ENCODE results near the gene DYNLT5. TPM values are rescaled to one million over a fixed set of nuclear protein-coding genes. Genes with fewer than 3 reads are reported as not detected.
"Not testable (repeated sequence)": the region's sequence is repeated elsewhere in the genome, so short reads cannot be mapped to it uniquely, and the experiment has no call there.

DYNLT5 gene
- total RNA-seq, 4 donors from 2014 or later, result 1.2 to 3.1 (median 1.7) TPM

DNA sequence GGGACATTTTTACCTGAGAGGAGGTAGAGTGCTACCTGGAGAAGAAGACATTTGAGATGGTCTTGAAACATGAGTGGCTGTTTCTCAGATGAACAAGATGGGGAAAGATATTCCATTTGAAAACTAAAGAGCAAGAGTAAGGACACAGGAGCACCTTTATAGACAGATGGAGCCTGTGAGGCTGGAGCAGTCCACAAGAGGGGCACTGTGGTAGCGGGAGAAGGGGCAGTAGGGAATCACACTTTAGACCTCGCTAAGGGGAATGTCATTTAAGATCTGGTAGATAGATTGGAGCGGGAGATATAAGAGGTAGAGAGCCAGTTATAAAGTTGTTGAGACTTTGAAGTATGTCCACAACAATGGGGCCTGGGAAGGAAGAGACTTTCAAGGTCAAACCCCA, 23.4 kb downstream of the DYNLT5 start:
- H3K36me3 ChIP-seq, result no peaks in the 10 kb centered on the region
- no peaks in the 10 kb centered on the region for H3K9me3 ChIP-seq
- intact Hi-C loops (cut with DNase I), result no loop called here
- no peaks in the 10 kb centered on the region for H3K4me1 ChIP-seq
- no peak for DNase-seq (ENCODE audit: extremely low spot score)
- H3K27ac ChIP-seq (replicated peaks in 1 of 4), result no peak overlapping the region
- WGBS, result 89% methylated on average over 3 of the region's 3 CpGs
- no peaks in the 10 kb centered on the region for H3K27me3 ChIP-seq
- TF ChIP-seq POLR2A (IDR thresholded peaks at IDR 0.05; ENCODE audit: low read depth) (no peak), EP300 (IDR thresholded peaks at IDR 0.05) (no peak), POLR2AphosphoS5 (IDR thresholded peaks at IDR 0.05) (no peak)
- TF ChIP-seq, protein P1, sequence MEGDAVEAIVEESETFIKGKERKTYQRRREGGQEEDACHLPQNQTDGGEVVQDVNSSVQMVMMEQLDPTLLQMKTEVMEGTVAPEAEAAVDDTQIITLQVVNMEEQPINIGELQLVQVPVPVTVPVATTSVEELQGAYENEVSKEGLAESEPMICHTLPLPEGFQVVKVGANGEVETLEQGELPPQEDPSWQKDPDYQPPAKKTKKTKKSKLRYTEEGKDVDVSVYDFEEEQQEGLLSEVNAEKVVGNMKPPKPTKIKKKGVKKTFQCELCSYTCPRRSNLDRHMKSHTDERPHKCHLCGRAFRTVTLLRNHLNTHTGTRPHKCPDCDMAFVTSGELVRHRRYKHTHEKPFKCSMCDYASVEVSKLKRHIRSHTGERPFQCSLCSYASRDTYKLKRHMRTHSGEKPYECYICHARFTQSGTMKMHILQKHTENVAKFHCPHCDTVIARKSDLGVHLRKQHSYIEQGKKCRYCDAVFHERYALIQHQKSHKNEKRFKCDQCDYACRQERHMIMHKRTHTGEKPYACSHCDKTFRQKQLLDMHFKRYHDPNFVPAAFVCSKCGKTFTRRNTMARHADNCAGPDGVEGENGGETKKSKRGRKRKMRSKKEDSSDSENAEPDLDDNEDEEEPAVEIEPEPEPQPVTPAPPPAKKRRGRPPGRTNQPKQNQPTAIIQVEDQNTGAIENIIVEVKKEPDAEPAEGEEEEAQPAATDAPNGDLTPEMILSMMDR (IDR thresholded peaks at IDR 0.05), result no peak
- no peak overlapping the region for H3K4me3 ChIP-seq

DNA sequence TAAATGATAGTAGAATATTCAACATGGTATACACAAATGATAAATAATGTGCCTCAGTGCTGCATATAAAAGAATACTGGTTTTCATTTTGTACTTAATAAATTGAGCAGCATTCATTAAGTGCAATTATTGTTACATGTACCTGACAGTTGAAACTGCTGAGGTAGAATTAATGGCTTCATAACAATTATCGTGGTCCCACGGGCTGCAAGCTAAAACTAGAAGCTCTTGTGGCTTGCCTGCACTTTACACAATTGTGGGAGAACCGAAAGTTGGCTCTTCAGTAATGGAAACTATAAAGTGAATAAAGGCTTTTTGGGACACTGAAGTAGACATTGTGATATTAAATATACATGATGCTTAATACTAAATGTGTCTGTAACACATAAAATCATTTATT, 25.6 kb downstream of the DYNLT5 start:
- intact Hi-C loops (cut with DNase I), result no loop called here
- 44% methylated on average over 3 of the region's 3 CpGs for WGBS

DNA sequence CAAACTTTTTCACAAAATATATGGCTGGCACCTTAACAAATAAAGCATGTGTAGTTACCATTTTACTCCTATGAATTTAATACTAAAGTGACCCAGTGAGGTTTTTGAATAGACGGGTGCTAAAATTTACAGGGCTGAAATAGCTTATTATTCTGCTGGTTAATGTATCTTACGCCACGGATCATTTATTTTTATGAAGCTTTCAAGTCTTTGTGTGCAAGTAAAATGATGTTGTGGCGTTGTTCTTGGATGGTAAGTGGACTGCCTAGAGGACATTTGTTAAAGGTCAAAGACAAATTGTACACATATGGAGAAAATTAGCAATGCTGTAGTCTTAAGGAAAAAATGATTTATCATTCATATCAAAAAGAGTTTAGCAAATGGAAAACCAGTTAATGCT, 26.0 kb downstream of the DYNLT5 start:
- no peaks in the 10 kb centered on the region for H3K36me3 ChIP-seq
- intact Hi-C loops (cut with DNase I), result no loop called here
- no peak for TF ChIP-seq POLR2AphosphoS5 (IDR thresholded peaks at IDR 0.05)
- TF ChIP-seq, protein P1 (IDR thresholded peaks at IDR 0.05), result no peak
- no peak for TF ChIP-seq POLR2A (IDR thresholded peaks at IDR 0.05; ENCODE audit: low read depth)
- TF ChIP-seq EP300 (IDR thresholded peaks at IDR 0.05), result no peak
- H3K9me3 ChIP-seq, result no peaks in the 10 kb centered on the region
- WGBS, result 52% methylated on average over 4 of the region's 4 CpGs
- H3K27me3 ChIP-seq, result no peaks in the 10 kb centered on the region
- no peak for DNase-seq (ENCODE audit: extremely low spot score)
- H3K27ac ChIP-seq (replicated peaks in 1 of 4), result no peak overlapping the region
- no peaks in the 10 kb centered on the region for H3K4me1 ChIP-seq
- H3K4me3 ChIP-seq, result no peak overlapping the region

More for the DNA sequence above, 25.6 kb downstream of the DYNLT5 start:
- no peak for DNase-seq (ENCODE audit: extremely low spot score)
- Histone ChIP-seq H3K9me3 (no peaks in the 10 kb centered on the region), H3K4me1 (no peaks in the 10 kb centered on the region), H3K27me3 (no peaks in the 10 kb centered on the region), H3K36me3 (no peaks in the 10 kb centered on the region), H3K27ac (replicated peaks in 1 of 4) (no peak overlapping the region), H3K4me3 (no peak overlapping the region)
- TF ChIP-seq POLR2A (IDR thresholded peaks at IDR 0.05; ENCODE audit: low read depth), result no peak

DNA sequence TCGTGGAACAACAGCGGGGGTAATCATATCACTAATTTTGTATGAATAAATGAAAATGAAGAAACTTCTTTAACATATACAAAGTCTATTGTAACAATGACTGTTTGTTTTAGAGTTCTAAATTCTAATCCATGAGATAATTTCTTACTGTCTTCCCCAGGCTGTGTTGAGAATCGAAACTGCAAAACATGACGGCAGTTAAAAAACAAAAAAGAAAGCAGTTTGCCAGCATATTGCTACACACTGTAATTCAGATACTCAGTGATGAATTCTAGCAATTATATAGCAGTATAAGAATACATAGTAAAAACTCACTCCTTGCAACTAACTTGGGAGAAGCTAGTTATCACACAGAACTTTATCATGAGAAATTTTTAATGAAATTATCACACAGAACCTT, 26.7 kb downstream of the DYNLT5 start:
- intact Hi-C loops (cut with DNase I), result no loop called here
- TF ChIP-seq, protein P1 (IDR thresholded peaks at IDR 0.05), result no peak
- TF ChIP-seq POLR2AphosphoS5 (IDR thresholded peaks at IDR 0.05) (no peak), EP300 (IDR thresholded peaks at IDR 0.05) (no peak)
- 81% methylated on average over 4 of the region's 4 CpGs for WGBS
- no peak for DNase-seq (ENCODE audit: extremely low spot score)
- H3K4me3 ChIP-seq, result peak overlapping the region in 1 of 4 donors; percentile 19
- no peaks in the 10 kb centered on the region for H3K4me1 ChIP-seq
- H3K36me3 ChIP-seq, result no peaks in the 10 kb centered on the region
- H3K27me3 ChIP-seq, result no peaks in the 10 kb centered on the region
- no peak overlapping the region for H3K27ac ChIP-seq (replicated peaks in 1 of 4)
- no peaks in the 10 kb centered on the region for H3K9me3 ChIP-seq

DNA sequence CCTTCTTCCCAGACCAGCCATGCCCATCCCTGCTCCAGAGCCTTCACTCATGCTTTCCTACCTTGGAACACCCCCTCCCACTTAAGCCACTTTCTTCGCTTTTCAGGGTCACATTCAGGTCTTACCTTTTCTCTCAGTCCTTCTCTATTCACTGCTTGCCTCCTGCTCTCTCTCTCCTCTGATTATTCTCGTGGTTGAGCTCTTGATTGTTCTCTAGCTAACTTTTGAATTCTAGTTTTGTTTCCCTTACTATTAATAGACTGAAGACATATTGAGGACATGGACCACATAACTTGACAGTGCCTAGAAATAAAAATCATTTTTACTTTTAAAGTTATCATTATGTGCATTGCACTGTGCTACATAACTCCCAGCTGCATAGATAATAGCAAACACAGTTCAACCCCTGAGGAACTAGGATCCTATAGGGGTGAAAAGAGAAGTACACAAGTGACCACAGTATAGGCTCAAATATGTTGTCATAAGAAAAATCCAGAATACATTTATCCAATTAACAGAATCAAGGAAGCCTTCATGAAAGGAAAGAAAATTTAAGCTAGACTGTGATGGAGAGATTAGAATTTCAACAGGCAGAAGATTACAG, 27.3 kb downstream of the DYNLT5 start:
- Histone ChIP-seq H3K27ac (replicated peaks in 1 of 4) (no peak overlapping the region), H3K27me3 (no peaks in the 10 kb centered on the region), H3K36me3 (no peaks in the 10 kb centered on the region), H3K4me3 (no peak overlapping the region), H3K4me1 (no peaks in the 10 kb centered on the region), H3K9me3 (no peaks in the 10 kb centered on the region)
- intact Hi-C loops (cut with DNase I), result no loop called here
- no peak for TF ChIP-seq EP300 (IDR thresholded peaks at IDR 0.05)
- TF ChIP-seq POLR2A (IDR thresholded peaks at IDR 0.05; ENCODE audit: low read depth), result no peak
- TF ChIP-seq POLR2AphosphoS5 (IDR thresholded peaks at IDR 0.05), result no peak
- TF ChIP-seq, protein P1 (IDR thresholded peaks at IDR 0.05), result no peak
- DNase-seq (ENCODE audit: extremely low spot score), result no peak
- WGBS, result 74% methylated on average over 2 of the region's 2 CpGs

DNA sequence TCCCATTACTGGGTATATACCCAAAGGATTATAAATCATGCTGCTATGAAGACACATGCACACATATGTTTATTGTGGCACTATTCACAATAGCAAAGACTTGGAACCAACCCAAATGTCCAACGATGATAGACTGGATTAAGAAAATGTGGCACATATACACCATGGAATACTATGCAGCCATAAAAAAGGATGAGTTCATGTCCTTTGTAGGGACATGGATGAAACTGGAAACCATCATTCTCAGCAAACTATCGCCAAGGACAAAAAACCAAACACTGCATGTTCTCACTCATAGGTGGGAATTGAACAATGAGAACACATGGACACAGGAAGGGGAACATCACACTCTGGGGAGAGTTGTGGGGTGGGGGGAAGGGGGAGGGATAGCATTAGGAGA, 33.5 kb downstream of the DYNLT5 start:
- H3K4me3 ChIP-seq; DNase-seq (ENCODE audit: extremely low spot score); H3K36me3 ChIP-seq; intact Hi-C loops (cut with DNase I); H3K27ac ChIP-seq (replicated peaks in 1 of 4); H3K4me1 ChIP-seq; H3K27me3 ChIP-seq; H3K9me3 ChIP-seq: not testable (repeated sequence)
- WGBS, result 67% methylated on average over 2 of the region's 2 CpGs
